Psoas muscle (tissue), 8 donors: ENCODE measurements around the gene GOLGA8H. TPM values are rescaled to one million over a fixed set of nuclear protein-coding genes. Genes with fewer than 3 reads are reported as not detected.
"Not testable (repeated sequence)": the region's sequence is repeated elsewhere in the genome, so short reads cannot be mapped to it uniquely, and the experiment has no call there.

Experiments used
- ATAC-seq, 4 donors: fragments of 200-7000 bp; cut with Tn5 transposase; one replicate each; pipeline ENCODE4 v1.9.1; 2020; ENCODE audit warnings: moderate library complexity in 3 of 4, mild to moderate bottlenecking in 2 of 4
- DNase-seq, 2 donors: peaks; one replicate each; pipeline ENCODE4 v3.0.0-alpha.2; 2020
- H3K27ac ChIP-seq: fragments of 200-600 bp; one replicate; pipeline ENCODE4 v1.8.0; 2022
- H3K27me3 ChIP-seq, 3 donors: fragments of 200-600 bp in 1 of 3; one replicate each; pipeline versions ENCODE4 v1.6.1 to v1.8.0; 2013 to 2022; ENCODE audit warnings: low read length in 2 of 3, mild to moderate bottlenecking in 2 of 3, moderate library complexity in 1 of 3; ENCODE audit not compliant: insufficient read depth in 3 of 3
- H3K36me3 ChIP-seq, 2 donors: fragments of 200-600 bp in 1 of 2; one replicate each; pipeline versions ENCODE4 v1.6.1 to v1.8.0; 2013 to 2022; ENCODE audit warnings: low read depth in 1 of 2, mild to moderate bottlenecking in 1 of 2, moderate library complexity in 1 of 2; ENCODE audit not compliant: insufficient read depth in 1 of 2
- H3K4me1 ChIP-seq: fragments of 200-600 bp; one replicate; pipeline ENCODE4 v1.8.0; 2022
- H3K4me3 ChIP-seq: fragments of 200-600 bp; one replicate; pipeline ENCODE4 v1.8.0; 2022; ENCODE audit warnings: mild to moderate bottlenecking
- H3K9me3 ChIP-seq: fragments of 200-600 bp; one replicate; pipeline ENCODE4 v1.8.0; 2022
- WGBS, 3 donors: extraction: QIAGEN DNeasy Blood & Tissue Kit; methylation state at CpG; one replicate each; pipeline versions ENCODE4 v1.1.6 to v1.1.7; 2013; 5-methylcytosine and 5-hydroxymethylcytosine counted together
- intact Hi-C, 2 donors: fragments of 100-400 bp; cut with DNase I; formaldehyde crosslinking; loops; one replicate each; pipeline versions ENCODE4 v1.11.0 to v1.14.2; 2022
- long read RNA-seq, 2 donors: library from polyadenylated mRNA; unstranded; transcript quantifications; one replicate each; pipeline ENCODE4 v2.0.0, GENCODE V29; 2021
- polyA plus RNA-seq, 3 donors: library from polyadenylated mRNA; stranded (reverse); fragments of 200-250 nt; gene quantifications; one replicate each; pipeline ENCODE4 v1.2.3, GENCODE V29; 2013
- total RNA-seq, 4 donors: library from RNA; stranded (reverse); fragmentation: NEBNext Ultra II Directional in 2 of 4; extraction: Animal tissue kit (Norgen Biotek cat#: 25700) in 2 of 4; gene quantifications; one replicate each; pipeline versions ENCODE4 v1.2.1 to v1.2.4, GENCODE V29; 2021 to 2023
- donor health status: healthy with polysubstance abuse.
- donor health status: DM: no; HTN: no; CAD: no; lungs with moderate emphysema.
- donor health status: Bipolar disorder and iron deficiency.
- donor health status: healthy.
- donor health status: DM: yes; HTN: yes; CAD: no.
- donor health status: DM: no; HTN: no; CAD: no.
- donor health status: DM: no; HTN: no; CAD: no.
- donor health status: DM: yes; HTN: yes; CAD: no.

GOLGA8H gene
- total RNA-seq, result under 1 TPM in 2 of 4 donors, not detected in 2; 0.37 to 0.73 TPM
- polyA plus RNA-seq, result under 1 TPM; 0.13 to 0.25 (median 0.17) TPM
- long read RNA-seq, donor 1, result 0 reads
- long read RNA-seq, donor 2, partial matches to known transcripts, result 0 of 1 reads
- long read RNA-seq, donor 2, other reads (novel, unspliced or antisense), result 1 of 1 reads

GRCh38 chr15:30603796-30604195, at the start of gene GOLGA8H:
Gene GOLGA8H, plus strand, starts transcription at chr15:30604028. Its CDS starts 98 bp downstream, at chr15:30604126.
- WGBS, 3 donors, result 88 to 100% (median 98%) methylated on average over 2 to 6 of the region's 8 CpGs
- not testable (repeated sequence) for H3K9me3 ChIP-seq, ATAC-seq

GRCh38 chr15:30566949-30567348, 36.9 kb upstream of the GOLGA8H start:
- H3K36me3 ChIP-seq, DNase-seq, intact Hi-C loops, H3K4me3 ChIP-seq, H3K4me1 ChIP-seq, H3K27me3 ChIP-seq, H3K27ac ChIP-seq, ATAC-seq, H3K9me3 ChIP-seq: not testable (repeated sequence)
- WGBS, 3 donors, result 8% methylated on average over 3 of the region's 6 CpGs; no CpG with 5 or more reads in 2 of the 3 donors

More at GRCh38 chr15:30603796-30604195, at the start of gene GOLGA8H:
- DNase-seq, intact Hi-C loops, H3K27me3 ChIP-seq, H3K36me3 ChIP-seq, H3K27ac ChIP-seq, H3K4me3 ChIP-seq, H3K4me1 ChIP-seq: not testable (repeated sequence)

- H3K27me3 ChIP-seq, intact Hi-C loops: not testable (repeated sequence)
- ATAC-seq, result peak in 3 of 4 donors; percentile 17 to 63 (median 19)
Measured at GRCh38 chr15:30573012-30573491, 30.8 kb upstream of the GOLGA8H start.

GRCh38 chr15:30579394-30579970, 24.3 kb upstream of the GOLGA8H start:
- H3K36me3 ChIP-seq, intact Hi-C loops: not testable (repeated sequence)

More at GRCh38 chr15:30573012-30573491, 30.8 kb upstream of the GOLGA8H start:
- H3K9me3 ChIP-seq, H3K36me3 ChIP-seq, H3K4me1 ChIP-seq, H3K27ac ChIP-seq, DNase-seq, H3K4me3 ChIP-seq: not testable (repeated sequence)
- WGBS, 3 donors, result no CpG with 5 or more reads among the region's 38 CpGs

GRCh38 chr15:30580716-30581115, 23.1 kb upstream of the GOLGA8H start:
- H3K4me1 ChIP-seq, H3K36me3 ChIP-seq, ATAC-seq, H3K27ac ChIP-seq, H3K9me3 ChIP-seq, intact Hi-C loops, DNase-seq, H3K27me3 ChIP-seq, H3K4me3 ChIP-seq: not testable (repeated sequence)
- WGBS, 3 donors, result no CpG with 5 or more reads among the region's 4 CpGs

More at GRCh38 chr15:30579394-30579970, 24.3 kb upstream of the GOLGA8H start:
- not testable (repeated sequence) for H3K4me1 ChIP-seq, H3K9me3 ChIP-seq, H3K27me3 ChIP-seq, H3K27ac ChIP-seq, H3K4me3 ChIP-seq, ATAC-seq, DNase-seq
- no CpG with 5 or more reads among the region's 6 CpGs for WGBS, 3 donors

GRCh38 chr15:30598953-30599352, 4.9 kb upstream of the GOLGA8H start:
- intact Hi-C loops, DNase-seq, H3K36me3 ChIP-seq, H3K4me3 ChIP-seq, H3K9me3 ChIP-seq, H3K4me1 ChIP-seq, H3K27me3 ChIP-seq, H3K27ac ChIP-seq, ATAC-seq: not testable (repeated sequence)
- WGBS, 3 donors, result 18 to 30% (median 22%) methylated on average over 2 of the region's 2 CpGs

GRCh38 chr15:30612271-30612670, 8.4 kb downstream of the GOLGA8H start:
- H3K9me3 ChIP-seq, DNase-seq, H3K36me3 ChIP-seq, H3K27me3 ChIP-seq, H3K4me1 ChIP-seq, intact Hi-C loops, H3K27ac ChIP-seq, H3K4me3 ChIP-seq, ATAC-seq: not testable (repeated sequence)
- no CpG with 5 or more reads among the region's 6 CpGs for WGBS, 3 donors

GRCh38 chr15:30621342-30621741, 17.5 kb downstream of the GOLGA8H start:
- not testable (repeated sequence) for H3K4me1 ChIP-seq, ATAC-seq

GRCh38 chr15:30625436-30626193, 21.8 kb downstream of the GOLGA8H start, which contains the start of gene ARHGAP11B:
Gene ARHGAP11B, plus strand, starts transcription at chr15:30626128.
- H3K36me3 ChIP-seq, H3K27me3 ChIP-seq, H3K4me1 ChIP-seq, H3K9me3 ChIP-seq, intact Hi-C loops: not testable (repeated sequence)
- DNase-seq (peak; percentile 85 to 96), ATAC-seq (peak; percentile 96 to 98 (median 98))
- peak within 1 kb of the TSS; percentile 65 for H3K4me3 ChIP-seq
- H3K27ac ChIP-seq, result peak within 1 kb of the TSS; percentile 80
- 0% methylated on average over 33 to 35 of the region's 35 CpGs for WGBS, 3 donors

More at GRCh38 chr15:30621342-30621741, 17.5 kb downstream of the GOLGA8H start:
- DNase-seq, intact Hi-C loops, H3K27me3 ChIP-seq, H3K4me3 ChIP-seq, H3K27ac ChIP-seq, H3K9me3 ChIP-seq, H3K36me3 ChIP-seq: not testable (repeated sequence)
- 6 to 15% (median 6%) methylated on average over 2 of the region's 3 CpGs for whole genome bisulfite sequencing, 3 donors

GRCh38 chr15:30626194-30626565, 22.4 kb downstream of the GOLGA8H start:
- intact Hi-C loops, H3K9me3 ChIP-seq, ATAC-seq, H3K27me3 ChIP-seq, DNase-seq, H3K4me1 ChIP-seq, H3K27ac ChIP-seq, H3K36me3 ChIP-seq: not testable (repeated sequence)
- peak overlapping the region; percentile 65 for H3K4me3 ChIP-seq
- WGBS, 3 donors, result 0 to 1% (median 1%) methylated on average over 9 to 12 of the region's 22 CpGs

- intact Hi-C loops, DNase-seq, H3K9me3 ChIP-seq, H3K4me1 ChIP-seq, H3K36me3 ChIP-seq, ATAC-seq, H3K27ac ChIP-seq, H3K27me3 ChIP-seq: not testable (repeated sequence)
- H3K4me3 ChIP-seq, result peak overlapping the region; percentile 65
- WGBS, 3 donors, result 0 to 1% (median 0%) methylated on average over 9 to 13 of the region's 20 CpGs
Measured at GRCh38 chr15:30626632-30627031, 22.8 kb downstream of the GOLGA8H start.
